Esophagus muscularis mucosa (tissue), 4 donors: Measurements from ENCODE around the gene CROCC2. TPM values are rescaled to one million over a fixed set of nuclear protein-coding genes. Genes with fewer than 3 reads are reported as not detected.

Experiments used
- DNase-seq: peaks from one replicate; pipeline ENCODE4 v3.0.0-alpha.2; 2017; ENCODE audit errors: extremely low spot score
- H3K27ac ChIP-seq, 4 donors: fragments of 200-600 bp; sonication (generic); replicated peaks in 1 of 4; 1 replicate in 3 of 4; 2 replicates in 1 of 4; pipeline ENCODE4 v1.5.1; 2016 to 2019; ENCODE audit warnings: mild to moderate bottlenecking in 1 of 4
- H3K27me3 ChIP-seq, 4 donors: fragments of 200-600 bp; sonication (generic); one replicate each; pipeline versions ENCODE4 v1.5.1 to v1.6.0; 2016 to 2019
- H3K36me3 ChIP-seq, 4 donors: fragments of 200-600 bp; sonication (generic); one replicate each; pipeline ENCODE4 v1.5.1; 2016 to 2019
- H3K4me1 ChIP-seq, 4 donors: fragments of 200-600 bp; sonication (generic); one replicate each; pipeline ENCODE4 v1.5.1; 2016 to 2019
- H3K4me3 ChIP-seq, 4 donors: fragments of 200-600 bp; sonication (generic); 1 replicate in 2 of 4; 2 replicates in 2 of 4; pipeline ENCODE4 v1.5.1; 2016 to 2019; ENCODE audit warnings: mild to moderate bottlenecking in 4 of 4, moderate library complexity in 1 of 4
- H3K9me3 ChIP-seq, 4 donors: fragments of 200-600 bp; sonication (generic); 1 replicate in 3 of 4; 2 replicates in 1 of 4; pipeline ENCODE4 v1.5.1; 2016 to 2019
- CTCF ChIP-seq, 3 experiments: fragments of 200-600 bp in 2 of 3; fragments of 450-650 bp in 1 of 3; sonication (generic) in 2 of 3; IDR thresholded peaks; one replicate each; pipeline ENCODE4 v1.5.1; 2017 to 2019; ENCODE audit warnings: antibody characterized with exemption in 3 of 3, mild to moderate bottlenecking in 2 of 3, moderate library complexity in 1 of 3
- EP300 ChIP-seq: sonication (generic); formaldehyde crosslinking; IDR thresholded peaks from one replicate; pipeline ENCODE4 v1.6.1; 2017; ENCODE audit warnings: antibody characterized with exemption
- POLR2A ChIP-seq: fragments of 450-650 bp; IDR thresholded peaks from one replicate; pipeline ENCODE4 v1.6.1; 2017; ENCODE audit warnings: antibody characterized with exemption, moderate library complexity, mild to moderate bottlenecking, low read depth
- POLR2AphosphoS5 ChIP-seq, 2 donors: sonication (generic); formaldehyde crosslinking; IDR thresholded peaks; one replicate each; pipeline ENCODE4 v1.6.1; 2017; ENCODE audit warnings: antibody characterized with exemption in 2 of 2
- WGBS: methylation state at CpG from one replicate; pipeline ENCODE4 v1.1.5; 2018; 5-methylcytosine and 5-hydroxymethylcytosine counted together
- intact Hi-C: fragments of 100-400 bp; cut with DNase I; formaldehyde crosslinking; loops from one replicate; pipeline ENCODE4 v1.15.1; 2023
- total RNA-seq, 4 donors: library from RNA; depleted of rRNA; stranded (reverse); fragments of >200 nt; gene quantifications; one replicate each; pipeline versions ENCODE4 v1.1.0 to v1.2.1, GENCODE V29; 2016

Gene CROCC2
- total RNA-seq, 4 donors from 2014 or later: not detected

GRCh38 chr2:240894836-240895558, 11.1 kb upstream of the CROCC2 start:
- H3K27me3 ChIP-seq: peaks cover 0 to 7% (median 0%) of the 10 kb centered on the region in 4 donors
- H3K9me3 ChIP-seq: no peaks in the 10 kb centered on the region
- peaks cover 11 to 20% (median 13%) of the 10 kb centered on the region in 4 donors for H3K4me1 ChIP-seq
- H3K36me3 ChIP-seq: no peaks in the 10 kb centered on the region
- WGBS: 80% methylated on average over 17 of the region's 28 CpGs
- H3K27ac ChIP-seq: no peak overlapping the region
- H3K4me3 ChIP-seq: no peak overlapping the region
- DNase-seq: no peak
- TF ChIP-seq CTCF (IDR thresholded peaks at IDR 0.05) (no peak), POLR2A (no peak), POLR2AphosphoS5 (IDR thresholded peaks at IDR 0.05) (no peak)
- intact Hi-C loops: no loop called here

- no peak within 1 kb of the TSS for H3K4me3 ChIP-seq
- no peak for DNase-seq
- 88% methylated on average over 11 of the region's 24 CpGs for WGBS
- H3K4me1 ChIP-seq: peaks cover 11 to 20% (median 13%) of the 10 kb centered on the region in 4 donors
- no peak for TF ChIP-seq CTCF (IDR thresholded peaks at IDR 0.05)
- TF ChIP-seq POLR2A: no peak
- no peak for TF ChIP-seq EP300
- TF ChIP-seq POLR2AphosphoS5 (IDR thresholded peaks at IDR 0.05): no peak
- H3K9me3 ChIP-seq: no peaks in the 10 kb centered on the region
- intact Hi-C loops: no loop called here
- H3K36me3 ChIP-seq: no peaks in the 10 kb centered on the region
- H3K27me3 ChIP-seq: peaks cover 0 to 7% (median 0%) of the 10 kb centered on the region in 4 donors
- H3K27ac ChIP-seq: no peak within 1 kb of the TSS
Measured at GRCh38 chr2:240895656-240896388, 10.3 kb upstream of the CROCC2 start, which contains the start of gene MAB21L4. Gene MAB21L4 (minus strand): TSS chr2:240896156. CDS start chr2:240895997, 159 bp downstream.

GRCh38 chr2:240896394-240896793, 9.7 kb upstream of the CROCC2 start:
- Histone ChIP-seq H3K27ac (no peak overlapping the region), H3K4me3 (no peak overlapping the region), H3K27me3 (peaks cover 0 to 7% (median 0%) of the 10 kb centered on the region in 4 donors), H3K9me3 (no peaks in the 10 kb centered on the region), H3K4me1 (peaks cover 11 to 20% (median 13%) of the 10 kb centered on the region in 4 donors), H3K36me3 (no peaks in the 10 kb centered on the region)
- TF ChIP-seq CTCF (IDR thresholded peaks at IDR 0.05) (no peak), POLR2AphosphoS5 (IDR thresholded peaks at IDR 0.05) (no peak), POLR2A (no peak), EP300 (no peak)
- intact Hi-C loops: no loop called here
- DNase-seq: no peak
- 80% methylated on average over 2 of the region's 7 CpGs for WGBS

DNA sequence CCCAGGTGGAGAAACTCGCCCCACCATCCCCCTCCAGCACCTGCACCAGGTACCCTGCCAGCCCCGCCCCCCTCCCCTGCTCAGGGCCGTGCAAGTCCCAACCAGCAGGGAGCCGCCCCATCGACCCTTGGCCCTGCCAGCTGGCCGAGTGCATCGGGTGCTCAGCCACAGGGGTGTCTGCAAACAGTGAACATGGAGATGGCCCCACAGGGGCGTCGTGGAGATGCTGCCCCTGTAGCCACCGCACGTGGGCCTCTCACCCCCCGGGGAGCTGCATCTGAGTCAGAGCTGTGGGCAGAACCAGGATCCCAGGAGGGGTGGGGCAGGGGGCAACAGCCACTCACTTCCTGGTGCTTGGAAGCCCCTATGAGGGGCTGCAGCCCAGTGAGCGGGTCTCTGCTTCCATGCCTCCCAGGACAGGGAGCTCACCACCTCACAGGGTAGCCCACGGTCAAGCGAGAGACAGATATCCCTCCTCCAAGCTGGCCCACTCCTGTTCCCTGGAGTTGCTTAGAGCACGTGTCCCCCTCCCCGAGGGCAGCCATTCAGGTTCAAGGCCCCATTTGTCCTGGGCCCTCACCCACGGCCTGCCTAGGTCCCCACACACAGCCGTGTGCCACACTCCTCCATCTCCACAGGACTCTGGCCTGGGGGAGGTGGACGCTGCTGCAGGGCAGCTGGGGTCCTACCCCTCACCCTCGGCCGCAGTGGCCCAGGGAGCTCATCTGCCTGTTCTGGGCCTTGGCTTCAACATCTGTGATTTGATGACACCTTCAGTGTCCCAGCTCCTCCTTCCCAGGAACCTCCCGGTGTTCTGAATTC, 9.1 kb upstream of the CROCC2 start:
- no peaks in the 10 kb centered on the region for H3K36me3 ChIP-seq
- WGBS: 74% methylated on average over 11 of the region's 23 CpGs
- H3K4me1 ChIP-seq: peaks cover 11 to 20% (median 13%) of the 10 kb centered on the region in 4 donors
- H3K4me3 ChIP-seq: no peak overlapping the region
- peaks cover 0 to 7% (median 0%) of the 10 kb centered on the region in 4 donors for H3K27me3 ChIP-seq
- TF ChIP-seq EP300 (no peak), POLR2AphosphoS5 (IDR thresholded peaks at IDR 0.05) (no peak), POLR2A (no peak), CTCF (IDR thresholded peaks at IDR 0.05) (no peak)
- no peaks in the 10 kb centered on the region for H3K9me3 ChIP-seq
- no peak overlapping the region for H3K27ac ChIP-seq
- intact Hi-C loops: no loop called here
- DNase-seq: no peak
